Ishikawa (cell line): ENCODE measurements around the gene ATP9B.

Experiments used
- CEBPB ChIP-seq: IDR thresholded peaks from 2 replicates; pipeline ENCODE4 v1.6.1; 2012
- CREB1 ChIP-seq: IDR thresholded peaks from 2 replicates; pipeline ENCODE4 v1.6.1; 2012; ENCODE audit warnings: low read depth
- EGR1 ChIP-seq: IDR thresholded peaks from 2 replicates; pipeline ENCODE4 v1.6.1; 2012
- EP300 ChIP-seq: IDR thresholded peaks from 2 replicates; pipeline ENCODE4 v1.6.1; 2012; ENCODE audit warnings: borderline replicate concordance
- FOXM1 ChIP-seq: IDR thresholded peaks from 2 replicates; pipeline ENCODE4 v1.6.1; 2012; ENCODE audit warnings: low read depth, borderline replicate concordance
- NFIC ChIP-seq: IDR thresholded peaks from 2 replicates; pipeline ENCODE4 v1.6.1; 2012
- RAD21 ChIP-seq: IDR thresholded peaks from 2 replicates; pipeline ENCODE4 v1.6.1; 2012; ENCODE audit warnings: low read depth
- TAF1 ChIP-seq: IDR thresholded peaks from 2 replicates; pipeline ENCODE4 v1.6.1; 2012; ENCODE audit warnings: low read depth, mild to moderate bottlenecking
- TCF12 ChIP-seq: IDR thresholded peaks from 2 replicates; pipeline ENCODE4 v1.6.1; 2012; ENCODE audit warnings: low read depth
- TEAD4 ChIP-seq: IDR thresholded peaks from 2 replicates; pipeline ENCODE4 v1.6.1; 2012
- YY1 ChIP-seq: IDR thresholded peaks from 2 replicates; pipeline ENCODE4 v1.6.1; 2012; ENCODE audit warnings: low read depth
- ZBTB7A ChIP-seq: IDR thresholded peaks from 2 replicates; pipeline ENCODE4 v1.6.1; 2012; ENCODE audit warnings: low read depth
- TF ChIP-seq, protein P1 (sequence below): IDR thresholded peaks from 2 replicates; pipeline ENCODE4 v1.6.1; 2012; ENCODE audit warnings: low read depth, mild to moderate bottlenecking
- TF ChIP-seq, protein P2 (sequence below): IDR thresholded peaks from 2 replicates; pipeline ENCODE4 v1.6.1; 2012
- TF ChIP-seq, protein P3 (sequence below): IDR thresholded peaks from 2 replicates; pipeline ENCODE4 v1.6.1; 2012

The ATP9B gene

DNA sequence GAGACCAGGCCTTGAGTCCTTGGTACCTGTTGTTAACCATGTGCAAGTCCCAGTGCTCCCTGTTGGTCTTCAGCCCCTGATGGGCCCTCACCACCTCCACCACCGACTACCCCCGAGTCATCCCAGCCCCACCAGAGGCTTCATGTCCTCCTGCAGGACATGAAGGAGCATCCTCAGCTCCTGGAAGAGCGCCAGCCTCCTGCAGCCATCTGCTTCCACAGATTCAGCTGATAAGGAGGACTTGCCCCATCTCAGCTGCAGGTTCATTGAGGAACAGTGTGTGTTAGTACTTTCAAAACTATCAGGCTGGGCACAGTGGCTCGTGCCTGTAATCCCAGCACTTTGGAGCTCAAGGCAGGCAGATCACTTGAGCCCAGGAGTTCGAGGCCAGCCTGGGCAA lies 151.9 kb downstream of the ATP9B start:
- no peak for TF ChIP-seq EP300
- no peak for TF ChIP-seq CREB1
- TF ChIP-seq EGR1 = no peak
- TF ChIP-seq RAD21 = no peak
- TF ChIP-seq CEBPB = no peak
- TF ChIP-seq, protein P1, sequence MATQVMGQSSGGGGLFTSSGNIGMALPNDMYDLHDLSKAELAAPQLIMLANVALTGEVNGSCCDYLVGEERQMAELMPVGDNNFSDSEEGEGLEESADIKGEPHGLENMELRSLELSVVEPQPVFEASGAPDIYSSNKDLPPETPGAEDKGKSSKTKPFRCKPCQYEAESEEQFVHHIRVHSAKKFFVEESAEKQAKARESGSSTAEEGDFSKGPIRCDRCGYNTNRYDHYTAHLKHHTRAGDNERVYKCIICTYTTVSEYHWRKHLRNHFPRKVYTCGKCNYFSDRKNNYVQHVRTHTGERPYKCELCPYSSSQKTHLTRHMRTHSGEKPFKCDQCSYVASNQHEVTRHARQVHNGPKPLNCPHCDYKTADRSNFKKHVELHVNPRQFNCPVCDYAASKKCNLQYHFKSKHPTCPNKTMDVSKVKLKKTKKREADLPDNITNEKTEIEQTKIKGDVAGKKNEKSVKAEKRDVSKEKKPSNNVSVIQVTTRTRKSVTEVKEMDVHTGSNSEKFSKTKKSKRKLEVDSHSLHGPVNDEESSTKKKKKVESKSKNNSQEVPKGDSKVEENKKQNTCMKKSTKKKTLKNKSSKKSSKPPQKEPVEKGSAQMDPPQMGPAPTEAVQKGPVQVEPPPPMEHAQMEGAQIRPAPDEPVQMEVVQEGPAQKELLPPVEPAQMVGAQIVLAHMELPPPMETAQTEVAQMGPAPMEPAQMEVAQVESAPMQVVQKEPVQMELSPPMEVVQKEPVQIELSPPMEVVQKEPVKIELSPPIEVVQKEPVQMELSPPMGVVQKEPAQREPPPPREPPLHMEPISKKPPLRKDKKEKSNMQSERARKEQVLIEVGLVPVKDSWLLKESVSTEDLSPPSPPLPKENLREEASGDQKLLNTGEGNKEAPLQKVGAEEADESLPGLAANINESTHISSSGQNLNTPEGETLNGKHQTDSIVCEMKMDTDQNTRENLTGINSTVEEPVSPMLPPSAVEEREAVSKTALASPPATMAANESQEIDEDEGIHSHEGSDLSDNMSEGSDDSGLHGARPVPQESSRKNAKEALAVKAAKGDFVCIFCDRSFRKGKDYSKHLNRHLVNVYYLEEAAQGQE = no peak
- no peak for TF ChIP-seq YY1
- no peak for TF ChIP-seq NFIC
- TF ChIP-seq, protein P2, sequence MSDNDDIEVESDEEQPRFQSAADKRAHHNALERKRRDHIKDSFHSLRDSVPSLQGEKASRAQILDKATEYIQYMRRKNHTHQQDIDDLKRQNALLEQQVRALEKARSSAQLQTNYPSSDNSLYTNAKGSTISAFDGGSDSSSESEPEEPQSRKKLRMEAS = no peak
- no peak for TF ChIP-seq TAF1
- no peak for TF ChIP-seq FOXM1
- no peak for TF ChIP-seq TEAD4

DNA sequence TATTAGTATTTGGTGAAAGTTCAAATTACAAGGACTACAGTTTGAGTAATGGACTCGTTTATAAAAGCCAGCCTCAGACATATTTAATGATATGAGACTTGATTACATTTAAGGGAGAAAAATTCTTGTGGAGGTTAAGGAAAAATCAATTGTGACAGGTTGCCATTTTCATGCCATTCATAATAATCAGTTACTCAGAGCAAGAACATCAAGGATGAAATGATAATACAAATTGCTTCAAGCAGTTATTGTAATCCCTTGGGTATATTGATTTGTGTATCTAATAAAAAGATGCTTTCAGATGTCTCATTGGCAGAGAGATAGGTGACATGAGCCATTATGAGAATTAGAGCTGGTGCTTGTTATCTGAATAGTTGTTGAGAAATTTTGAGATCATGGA lies 153.6 kb downstream of the ATP9B start:
- TF ChIP-seq, protein P1 = no peak
- TF ChIP-seq, protein P2 = no peak
- TF ChIP-seq TAF1 = no peak
- no peak for TF ChIP-seq TEAD4
- no peak for TF ChIP-seq CREB1
- no peak for TF ChIP-seq EP300
- TF ChIP-seq RAD21 = no peak
- no peak for TF ChIP-seq EGR1
- no peak for TF ChIP-seq YY1
- TF ChIP-seq NFIC = no peak
- TF ChIP-seq FOXM1 = no peak
- TF ChIP-seq, protein P3, sequence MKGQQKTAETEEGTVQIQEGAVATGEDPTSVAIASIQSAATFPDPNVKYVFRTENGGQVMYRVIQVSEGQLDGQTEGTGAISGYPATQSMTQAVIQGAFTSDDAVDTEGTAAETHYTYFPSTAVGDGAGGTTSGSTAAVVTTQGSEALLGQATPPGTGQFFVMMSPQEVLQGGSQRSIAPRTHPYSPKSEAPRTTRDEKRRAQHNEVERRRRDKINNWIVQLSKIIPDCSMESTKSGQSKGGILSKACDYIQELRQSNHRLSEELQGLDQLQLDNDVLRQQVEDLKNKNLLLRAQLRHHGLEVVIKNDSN = no peak
- no peak for TF ChIP-seq ZBTB7A
- TF ChIP-seq TCF12 = no peak
- TF ChIP-seq CEBPB = no peak

DNA sequence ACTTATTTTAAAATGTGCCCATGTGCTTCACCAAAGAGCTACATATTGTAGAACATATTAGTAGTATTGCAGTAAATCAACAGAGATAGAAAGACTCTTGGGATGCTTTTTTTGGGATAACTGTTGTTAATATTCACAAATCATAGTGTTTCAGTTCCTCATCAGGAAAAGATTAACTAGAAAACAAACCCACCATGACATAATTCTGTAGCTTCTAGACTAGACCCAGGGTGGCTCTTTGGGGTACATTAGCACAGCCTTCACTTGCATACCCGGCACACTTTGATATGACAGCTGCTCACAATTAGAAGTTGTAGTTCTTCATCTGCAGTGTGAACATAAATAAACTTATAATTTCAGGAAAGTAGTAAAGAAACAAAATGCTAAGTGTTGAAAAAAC lies 154.2 kb downstream of the ATP9B start:
- TF ChIP-seq TEAD4 (no peak), TCF12 (no peak), CEBPB (no peak), EP300 (no peak), FOXM1 (no peak), TAF1 (no peak), EGR1 (no peak), CREB1 (no peak), YY1 (no peak), RAD21 (no peak), NFIC (no peak), ZBTB7A (no peak)
- TF ChIP-seq, protein P2 = no peak
- TF ChIP-seq, protein P3 = no peak
- TF ChIP-seq, protein P1 = no peak

DNA sequence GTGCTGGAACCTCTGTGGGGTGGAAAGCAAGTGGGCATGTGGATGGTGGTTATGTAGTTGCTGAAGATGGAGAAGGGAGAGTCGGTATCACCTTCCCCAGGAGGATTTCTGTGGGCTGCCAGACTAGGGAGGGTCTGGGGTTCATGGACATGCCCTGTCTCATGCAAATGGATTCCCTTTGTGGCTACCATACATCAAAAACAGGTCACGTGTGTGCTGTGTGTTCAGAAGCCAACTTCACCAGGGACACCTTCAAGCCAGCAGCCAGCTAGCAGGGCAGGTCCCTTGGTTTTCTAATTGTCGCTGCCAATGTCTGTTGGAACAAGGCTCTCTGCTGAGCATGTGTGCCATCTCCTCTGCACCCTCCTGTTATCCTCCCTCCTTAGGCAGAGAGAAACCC lies 155.2 kb downstream of the ATP9B start:
- no peak for TF ChIP-seq YY1
- TF ChIP-seq, protein P2 = no peak
- no peak for TF ChIP-seq FOXM1
- TF ChIP-seq ZBTB7A = no peak
- no peak for TF ChIP-seq TAF1
- no peak for TF ChIP-seq TEAD4
- no peak for TF ChIP-seq RAD21
- TF ChIP-seq CEBPB = no peak
- no peak for TF ChIP-seq CREB1
